ENCODE measurements around the gene LCN6. TPM values are rescaled to one million over a fixed set of nuclear protein-coding genes. Genes with fewer than 3 reads are reported as not detected.
"Not testable (repeated sequence)": the region's sequence is repeated elsewhere in the genome, so short reads cannot be mapped to it uniquely, and the experiment has no call there.

Gene LCN6
- total and polyA plus RNA-seq, 12 donors: 0.43 to 25.4 (median 2.2) TPM; not detected in 6

- intact Hi-C loops (cut with DNase I): no loop called here
- Histone ChIP-seq H3K27ac (no peak overlapping the region), H3K27me3 (no peaks in the 10 kb centered on the region), H3K4me1 (replicated peaks in 1 of 2) (no peaks in the 10 kb centered on the region), H3K9me3 (replicated peaks in 1 of 3) (no peaks in the 10 kb centered on the region), H3K4me3 (no peak overlapping the region), H3K36me3 (replicated peaks in 1 of 2) (no peaks in the 10 kb centered on the region)
- TF ChIP-seq POLR2A (IDR thresholded peaks at IDR 0.05) (no peak), CTCF (IDR thresholded peaks at IDR 0.05) (no peak)
- no peak for DNase-seq
- 75 to 89% (median 84%) methylated on average over 10 to 17 of the region's 17 CpGs for WGBS, 4 donors
Observed at GRCh38 chr9:136762221-136762691, 13.9 kb upstream of the LCN6 start.

GRCh38 chr9:136761545-136761981, 13.2 kb upstream of the LCN6 start:
- Histone ChIP-seq H3K36me3 (replicated peaks in 1 of 2) (no peaks in the 10 kb centered on the region), H3K9me3 (replicated peaks in 1 of 3) (no peaks in the 10 kb centered on the region), H3K27ac (no peak overlapping the region), H3K4me1 (replicated peaks in 1 of 2) (no peaks in the 10 kb centered on the region), H3K4me3 (no peak overlapping the region), H3K27me3 (no peaks in the 10 kb centered on the region)
- TF ChIP-seq CTCF (IDR thresholded peaks at IDR 0.05): no peak
- WGBS, 4 donors: 64 to 83% (median 75%) methylated on average over 8 to 13 of the region's 13 CpGs
- intact Hi-C loops (cut with DNase I): no loop called here
- no peak for DNase-seq

- H3K9me3 ChIP-seq (replicated peaks in 1 of 3); intact Hi-C loops (cut with DNase I); H3K4me1 ChIP-seq (replicated peaks in 1 of 2); H3K27me3 ChIP-seq; H3K27ac ChIP-seq; H3K36me3 ChIP-seq (replicated peaks in 1 of 2); H3K4me3 ChIP-seq: not testable (repeated sequence)
- peak in 4 of 6 experiments; percentile 28 to 41 (median 34) for TF ChIP-seq CTCF (IDR thresholded peaks at IDR 0.05)
- DNase-seq: peak in 6 of 7 donors; percentile 51 to 76 (median 64)
- 33 to 41% (median 39%) methylated on average over 22 of the region's 22 CpGs for WGBS, 4 donors
Observed at GRCh38 chr9:136760834-136761544, 12.7 kb upstream of the LCN6 start.

- TF ChIP-seq CTCF (IDR thresholded peaks at IDR 0.05) (no peak), POLR2A (IDR thresholded peaks at IDR 0.05) (no peak)
- no peaks in the 10 kb centered on the region for H3K27me3 ChIP-seq
- no peaks in the 10 kb centered on the region for H3K36me3 ChIP-seq (replicated peaks in 1 of 2)
- peak in 1 of 7 donors; percentile 12 for DNase-seq
- WGBS, 4 donors: 68 to 82% (median 72%) methylated on average over 4 to 25 of the region's 25 CpGs
- H3K27ac ChIP-seq: no peak overlapping the region
- H3K4me3 ChIP-seq: no peak overlapping the region
- intact Hi-C loops (cut with DNase I): no loop called here
- no peaks in the 10 kb centered on the region for H3K9me3 ChIP-seq (replicated peaks in 1 of 3)
- H3K4me1 ChIP-seq (replicated peaks in 1 of 2): no peaks in the 10 kb centered on the region
Observed at GRCh38 chr9:136760424-136760823, 12.1 kb upstream of the LCN6 start.
